ENCODE measurements around the gene PRMT7.

Gene PRMT7

DNA sequence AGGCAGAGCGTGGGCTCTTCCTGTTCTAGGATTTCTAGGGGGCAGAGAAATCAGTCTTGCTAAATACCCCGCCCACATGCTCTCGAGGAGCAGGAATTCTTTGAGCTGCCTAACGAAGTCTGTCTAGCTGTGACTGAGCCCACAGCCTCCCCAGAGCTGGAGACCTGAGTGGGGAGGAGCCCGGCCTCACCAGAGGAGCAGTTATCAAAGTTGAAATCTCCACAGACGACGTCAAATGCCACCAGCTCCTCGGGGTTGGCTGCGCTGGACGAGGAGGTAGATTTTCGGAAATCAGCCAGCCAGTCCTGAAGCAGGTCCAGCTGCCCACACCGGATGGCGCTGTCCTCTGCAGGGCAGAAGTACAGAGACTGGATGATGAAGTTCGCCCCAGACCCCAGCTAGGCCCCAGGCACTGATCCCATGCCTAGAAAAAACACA, 53.8 kb downstream of the PRMT7 start:
- no peak for DNase-seq

DNA sequence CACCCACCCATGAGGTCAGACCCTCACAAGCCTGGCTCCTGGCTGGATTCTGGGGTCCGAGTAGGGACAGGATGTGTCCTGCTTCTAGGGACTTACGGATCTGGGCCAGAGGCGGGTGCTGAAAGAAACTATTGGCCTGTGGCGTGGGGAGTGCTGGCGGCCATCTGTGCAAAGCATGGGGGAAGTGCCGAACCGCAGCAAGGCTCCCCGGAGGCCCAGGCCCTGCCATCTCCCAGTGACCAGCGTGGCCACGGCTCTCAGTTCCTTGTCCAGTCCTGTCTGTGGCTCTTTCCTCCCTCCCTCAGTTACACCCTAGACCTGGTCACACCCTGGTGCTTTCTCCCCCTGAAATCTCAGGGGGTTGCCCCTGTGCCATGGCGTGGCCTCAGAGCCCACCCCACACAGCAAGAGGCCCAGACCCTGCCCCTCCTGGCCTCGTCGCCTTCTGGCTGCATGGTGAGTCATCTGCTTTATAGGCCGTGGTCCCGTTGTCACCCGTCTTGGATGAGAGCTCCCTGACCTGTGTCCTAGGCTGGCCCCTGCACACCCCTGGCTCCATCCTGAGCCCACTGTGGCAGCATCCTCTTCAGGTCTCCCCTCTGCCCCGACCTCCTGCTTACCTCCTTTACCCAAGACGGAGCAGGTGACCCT, 54.5 kb downstream of the PRMT7 start:
- DNase-seq: no peak

DNA sequence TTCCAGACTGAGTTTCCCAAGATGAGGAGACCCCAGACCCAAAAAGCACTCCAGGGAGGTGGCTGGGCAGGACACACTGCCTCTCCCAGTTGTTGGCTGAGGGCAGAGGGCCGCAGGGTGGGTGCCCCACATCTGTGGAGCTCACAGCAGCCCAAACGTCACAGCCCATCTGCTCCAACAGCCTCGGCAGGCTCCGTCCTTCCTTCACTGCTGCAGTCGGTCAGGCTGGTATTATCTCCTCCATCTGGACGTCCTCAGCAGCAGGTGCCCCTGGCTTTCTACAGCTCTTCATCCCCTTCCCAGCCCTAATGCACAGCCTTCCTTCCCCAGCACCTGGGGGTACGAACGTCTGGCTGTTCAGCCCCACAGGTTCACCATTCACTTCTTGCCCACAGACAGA, 55.2 kb downstream of the PRMT7 start:
- DNase-seq: no peak

DNA sequence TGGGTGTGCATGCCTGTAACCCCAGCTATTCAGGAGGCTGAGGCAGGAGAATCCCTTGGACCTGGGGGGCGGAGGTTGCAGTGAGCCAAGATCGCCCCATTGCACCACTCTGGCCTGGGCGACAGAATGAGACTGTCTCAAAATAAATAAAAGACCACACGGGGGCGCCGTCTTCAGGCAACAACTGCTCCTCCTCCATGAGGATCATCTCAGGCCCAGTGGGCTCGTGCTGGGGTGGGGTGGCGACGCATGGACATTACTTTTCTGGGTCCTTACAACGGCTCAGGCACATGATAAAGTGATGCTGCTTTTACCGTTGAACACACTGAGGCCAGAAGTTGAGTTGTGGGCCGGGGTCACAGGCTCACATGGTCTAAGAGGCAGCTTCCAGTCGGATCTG, 56.2 kb downstream of the PRMT7 start:
- DNase-seq: peak in 2 of 5 donors; percentile 41 to 52

- no peak for DNase-seq
Observed at GRCh38 chr16:68367440-68367839, 56.6 kb downstream of the PRMT7 start.

- DNase-seq: no peak
Observed at GRCh38 chr16:68367891-68368290, 57.1 kb downstream of the PRMT7 start.

- no peak for DNase-seq
Observed at GRCh38 chr16:68368301-68368888, 57.6 kb downstream of the PRMT7 start.

DNA sequence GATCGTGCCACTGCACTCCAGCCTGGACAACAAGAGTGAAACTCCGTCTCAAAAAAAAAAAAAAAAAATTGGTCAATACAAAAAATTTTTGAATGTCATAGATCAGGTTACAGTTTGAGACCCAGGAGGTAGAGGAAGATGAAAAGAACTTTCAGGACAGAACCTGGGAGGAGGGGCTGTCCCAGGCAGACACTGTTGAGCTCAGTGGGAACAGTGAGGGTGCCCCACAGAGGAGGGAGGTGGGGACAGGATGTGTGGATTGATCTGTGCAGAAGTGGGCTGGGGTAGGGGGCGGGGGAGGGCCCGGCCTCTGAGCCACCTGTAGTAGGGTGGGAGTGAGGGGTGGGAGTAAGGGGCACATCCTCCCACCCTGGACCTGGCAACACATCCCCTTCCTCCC, 58.3 kb downstream of the PRMT7 start:
- no peak for DNase-seq

DNA sequence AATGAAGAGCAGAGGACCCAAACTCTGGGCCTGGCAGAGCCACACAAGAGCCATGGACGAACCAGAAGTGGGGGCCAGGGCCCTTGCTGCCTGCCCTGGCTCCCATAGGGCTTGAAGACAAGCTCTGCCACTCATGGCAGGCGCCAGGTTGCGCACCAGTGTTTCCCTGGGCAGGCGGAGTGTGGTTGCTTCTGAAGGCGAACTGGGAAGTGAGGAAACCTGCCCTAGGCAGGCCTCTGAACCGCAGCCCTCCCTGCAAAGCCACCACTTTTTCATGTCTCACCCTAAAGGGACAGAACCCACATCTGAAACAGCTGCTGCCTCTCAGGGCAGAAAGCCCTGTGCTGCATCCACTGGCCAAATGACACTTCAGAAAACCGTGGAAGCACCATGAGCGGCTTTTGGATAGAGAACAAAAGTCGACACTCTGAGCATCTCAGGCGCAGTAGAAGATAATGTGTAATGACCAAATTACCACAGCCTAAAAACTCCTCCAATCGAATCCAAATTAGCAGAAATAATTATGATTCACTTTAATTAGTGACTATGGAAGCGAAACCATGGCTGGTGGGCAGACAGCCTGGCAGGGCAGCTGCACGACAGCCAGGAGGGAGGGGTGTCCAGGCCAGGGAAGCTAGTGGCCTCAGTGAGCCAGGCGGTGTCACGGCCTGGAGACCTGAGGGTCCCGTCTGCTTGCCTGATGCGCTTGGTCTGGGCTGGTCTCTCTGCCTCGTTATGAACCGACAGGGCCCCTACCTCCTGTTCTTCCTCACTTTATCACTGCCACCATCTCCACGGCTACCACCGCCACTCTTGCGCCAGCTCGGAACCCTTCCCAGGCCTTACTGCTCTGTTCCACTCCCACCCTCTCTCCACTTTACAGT, 59.1 kb downstream of the PRMT7 start:
- DNase-seq: peak in 1 of 5 donors; percentile 57

DNA sequence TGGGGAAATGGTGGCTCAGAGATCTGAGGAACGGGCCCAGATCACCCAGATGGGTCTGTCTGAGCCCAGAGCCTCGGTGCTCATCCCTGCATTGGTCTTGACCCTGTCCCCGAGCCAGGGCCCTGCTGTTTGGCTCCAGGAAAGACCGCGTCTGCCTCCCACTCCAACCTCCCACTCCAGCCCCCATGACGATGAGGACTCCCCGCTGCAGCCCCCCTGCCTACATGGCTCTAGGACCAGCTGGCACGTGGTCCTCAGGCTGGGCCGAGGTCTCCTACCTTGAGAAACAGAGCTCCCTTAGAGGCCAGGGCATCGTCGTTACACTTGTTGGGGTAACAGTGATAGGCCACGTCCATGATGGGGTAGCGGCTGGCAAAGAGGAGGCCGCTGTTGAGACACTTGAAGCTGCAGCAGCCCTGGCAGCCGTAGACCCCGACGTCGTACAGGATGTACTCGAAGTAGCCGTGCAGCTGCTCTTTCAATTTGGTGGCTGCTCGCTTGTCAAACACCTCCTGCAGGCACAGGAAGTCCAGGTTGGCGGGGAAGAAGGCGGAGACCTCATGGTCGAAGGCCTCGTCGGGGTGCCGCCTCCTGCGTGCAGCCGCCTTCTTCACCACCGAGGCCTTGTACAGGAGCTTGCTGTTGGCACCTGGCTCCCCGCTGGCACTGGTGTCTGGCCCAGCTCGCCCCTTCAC, 59.9 kb downstream of the PRMT7 start:
- DNase-seq: peak in 2 of 5 donors; percentile 18 to 62

DNA sequence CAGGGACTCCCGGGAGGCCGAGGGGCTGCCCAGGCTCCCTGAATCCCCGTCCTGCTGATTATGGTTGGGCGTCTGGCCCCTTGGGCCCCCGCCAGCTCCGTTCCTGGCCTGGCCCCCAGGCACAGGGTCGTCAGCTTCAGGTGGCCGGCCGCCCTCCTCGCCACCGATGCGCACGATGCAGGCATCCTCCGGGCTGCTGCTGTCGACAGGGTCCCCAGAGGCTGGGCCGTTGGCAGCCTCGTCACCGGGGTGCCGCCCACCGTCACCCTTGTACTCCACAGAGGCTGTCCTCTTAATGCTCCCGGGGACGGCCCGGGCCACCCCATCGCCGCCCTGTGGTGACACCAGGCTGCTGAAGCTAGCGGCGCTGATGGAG, 60.4 kb downstream of the PRMT7 start:
- no peak for DNase-seq

DNA sequence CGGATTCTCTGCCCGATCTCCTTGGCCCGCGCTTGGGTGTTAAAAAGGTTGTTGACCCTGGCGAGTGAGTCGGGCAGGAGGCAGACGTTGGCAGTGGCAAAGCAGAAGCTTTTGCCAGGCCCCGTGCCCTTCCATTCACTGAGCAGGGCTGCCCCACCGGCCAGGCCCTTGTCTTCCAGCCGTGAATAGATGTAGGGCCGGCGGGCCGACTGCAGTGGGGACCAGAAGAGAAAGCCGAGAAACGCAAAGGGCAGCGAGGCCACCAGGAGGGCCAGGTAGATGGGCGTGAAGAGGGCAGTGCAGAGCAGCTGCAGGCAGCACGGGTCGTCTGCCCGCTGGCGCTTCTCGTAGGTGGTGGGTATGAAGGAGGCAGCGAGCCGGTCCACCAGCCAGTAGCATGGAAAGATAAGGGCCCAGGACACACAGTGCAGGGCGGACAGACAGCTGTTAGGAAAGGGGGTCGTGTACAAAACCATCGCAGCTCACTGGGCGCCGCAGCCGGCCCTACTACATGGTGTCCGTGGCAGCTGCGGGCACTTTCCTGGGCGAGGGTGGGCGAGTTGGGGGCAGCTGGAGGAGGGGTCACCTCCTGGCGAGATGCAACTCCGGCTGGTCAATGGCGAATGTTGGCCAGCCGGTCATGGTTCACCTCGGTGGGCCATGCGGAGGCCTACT, 61.0 kb downstream of the PRMT7 start:
- DNase-seq: no peak

DNA sequence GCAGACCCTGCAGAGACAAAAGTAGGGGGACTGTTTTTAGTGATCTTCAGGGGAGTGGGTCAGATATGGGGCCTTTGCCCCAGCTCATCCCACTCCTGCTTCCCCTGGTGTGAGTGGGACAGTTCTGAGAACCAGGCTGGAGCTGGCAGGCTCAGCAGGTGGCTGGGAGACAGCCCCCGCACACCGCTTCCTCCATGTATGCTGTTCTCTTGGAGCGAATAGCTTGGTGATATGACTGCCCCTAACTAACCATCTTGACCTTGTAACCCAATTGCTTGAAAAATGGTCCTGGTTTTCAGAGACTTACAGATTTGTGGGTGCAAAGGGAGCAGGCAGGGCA, 61.5 kb downstream of the PRMT7 start:
- no peak for DNase-seq

DNA sequence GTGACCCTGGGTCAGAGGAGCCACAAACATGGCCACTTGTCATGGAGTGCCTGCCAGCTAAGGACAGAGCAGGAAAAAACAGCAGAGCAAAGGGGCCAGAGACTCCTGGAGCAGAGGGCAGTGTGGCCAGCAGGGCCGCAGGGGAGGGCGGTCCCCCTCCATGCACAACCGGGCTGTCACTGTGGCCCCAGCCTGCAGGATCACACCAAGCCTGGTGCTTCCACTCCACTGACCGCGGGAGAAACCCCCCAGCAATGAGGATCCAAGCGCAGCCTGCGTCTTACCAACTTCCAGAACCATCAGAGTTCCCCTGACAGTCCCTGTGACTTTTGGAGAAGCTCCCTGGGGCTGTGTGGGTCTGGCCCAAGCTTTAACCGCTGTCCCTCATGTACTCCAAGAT, 62.0 kb downstream of the PRMT7 start:
- no peak for DNase-seq

DNA sequence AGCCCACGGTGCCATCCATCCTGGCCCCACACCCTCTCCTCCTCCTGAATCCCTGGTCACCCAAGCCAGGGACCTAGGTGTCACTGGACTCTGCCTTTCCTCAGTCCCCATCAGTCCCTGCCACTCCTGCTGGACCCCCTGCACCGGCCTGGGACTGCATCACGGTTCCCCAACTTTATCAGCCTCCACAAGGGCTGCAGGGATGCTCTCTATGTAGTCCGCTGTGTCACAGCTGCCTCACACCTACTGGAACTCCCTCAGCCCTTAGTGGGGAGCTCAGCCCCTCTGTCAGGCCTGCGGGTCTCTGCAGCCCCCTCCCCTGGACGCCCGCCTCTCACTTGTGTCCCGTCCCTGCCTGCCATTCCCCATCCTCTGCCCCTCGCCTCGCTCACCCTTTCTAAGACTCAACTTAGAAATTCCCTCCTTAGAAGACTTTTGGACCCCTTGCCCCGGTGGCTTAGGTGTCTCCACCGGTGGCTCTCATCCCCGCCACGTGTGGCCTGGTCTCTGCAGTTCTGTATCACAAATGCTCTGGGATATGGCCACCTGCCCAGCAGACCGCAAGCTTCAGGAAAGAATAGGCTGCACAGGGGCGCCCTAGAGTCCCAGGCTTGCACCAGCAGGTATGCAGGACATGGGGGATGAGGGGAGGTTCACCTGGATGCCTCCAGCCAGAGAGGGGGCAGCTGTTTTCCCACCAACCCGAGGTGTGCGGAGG, 62.9 kb downstream of the PRMT7 start:
- DNase-seq: no peak

DNA sequence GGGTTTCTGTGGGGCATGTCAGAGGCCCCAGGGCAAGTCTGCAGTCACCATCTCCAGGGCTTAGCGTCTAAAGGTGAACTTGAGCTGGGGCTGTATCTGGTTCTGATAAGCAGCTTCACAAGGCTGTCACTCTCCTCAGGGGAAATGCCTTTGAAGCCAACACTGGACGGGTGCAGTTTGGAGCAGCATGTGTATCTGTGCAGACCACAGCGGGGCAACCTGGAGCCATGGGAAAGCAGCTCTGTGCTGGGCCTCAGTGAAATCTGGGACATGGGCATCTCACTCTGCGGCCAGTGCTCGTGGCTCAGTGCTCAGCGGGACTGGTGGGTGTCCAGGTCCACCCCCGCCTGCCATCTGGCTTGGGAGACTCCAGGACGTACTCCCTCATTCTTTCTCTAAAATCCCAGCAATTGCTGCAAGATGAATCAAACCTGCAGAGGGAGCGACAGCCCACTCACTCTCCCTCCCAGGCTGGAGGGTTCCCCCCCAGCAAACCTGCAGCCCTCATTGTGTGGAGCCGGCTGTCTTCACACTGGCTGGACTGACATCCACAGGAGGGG, 63.5 kb downstream of the PRMT7 start:
- DNase-seq: no peak

DNA sequence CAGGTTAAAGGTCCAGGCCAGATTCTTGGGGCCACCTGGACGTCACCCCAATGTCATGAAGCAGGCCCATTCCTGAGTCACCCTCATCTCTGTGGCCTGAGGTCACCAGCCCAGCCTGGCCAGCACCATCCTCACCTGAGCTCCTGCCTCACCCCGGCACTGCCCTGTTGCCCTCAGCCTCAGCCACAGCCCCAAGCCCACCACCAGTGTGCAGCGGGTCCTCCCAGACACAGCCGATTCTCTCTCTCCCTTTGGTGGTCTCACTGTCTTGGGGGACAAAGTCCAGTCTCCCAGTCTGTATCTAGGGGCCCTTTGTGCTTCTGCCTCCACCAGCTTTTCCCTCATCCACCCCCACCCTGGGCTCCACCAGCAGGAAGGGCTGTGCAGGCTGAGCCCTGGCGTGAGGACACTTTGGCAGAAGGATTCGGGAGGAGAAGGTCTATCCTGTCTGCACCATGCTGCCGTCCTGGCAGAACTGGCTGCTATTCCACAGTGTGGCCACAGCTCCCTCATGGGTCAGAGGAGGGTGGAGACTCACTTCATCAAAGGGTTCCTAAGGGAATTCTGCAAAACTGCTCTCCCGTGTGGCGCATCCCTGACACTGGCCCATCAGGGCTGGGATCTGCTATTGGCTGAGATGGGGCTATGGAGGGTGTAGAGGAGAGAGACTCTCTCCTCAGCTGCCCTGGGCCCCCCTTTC, 64.3 kb downstream of the PRMT7 start:
- DNase-seq: no peak

- DNase-seq: no peak
Observed at GRCh38 chr16:68375801-68376536, 65.2 kb downstream of the PRMT7 start.

GRCh38 chr16:68376590-68376989, 65.8 kb downstream of the PRMT7 start:
- no peak for DNase-seq

DNA sequence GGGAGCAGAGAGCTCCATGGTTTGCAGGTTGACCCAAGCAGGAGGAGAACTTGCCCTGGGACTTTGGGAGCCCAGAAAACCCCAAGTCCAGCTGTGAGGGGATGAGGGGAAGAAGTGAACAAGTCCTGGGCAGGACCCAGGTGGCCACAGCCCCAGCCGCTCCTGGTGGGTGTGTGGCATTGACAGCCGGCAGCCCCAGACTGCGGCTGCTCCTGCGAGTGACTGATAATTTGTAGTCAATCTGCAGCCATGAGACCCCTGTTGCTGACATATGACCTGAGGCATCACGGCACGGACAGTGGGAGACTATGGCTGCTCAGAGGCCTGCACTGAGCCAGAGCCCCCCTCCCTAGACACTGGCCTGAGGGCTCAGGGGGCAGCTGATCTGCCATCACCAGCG, 66.4 kb downstream of the PRMT7 start:
- no peak for DNase-seq

All from T-helper 1 cell (primary cell).